Neural cell (in vitro differentiated cells): ENCODE data around the gene FZD7. TPM values are rescaled to one million over a fixed set of nuclear protein-coding genes. Genes with fewer than 3 reads are reported as not detected.

Source experiments
- H2AFZ ChIP-seq: fragments of 200-600, 300-800 bp; sonication (generic), shearing (Covaris generic); 2 replicates; pipeline ENCODE4 v1.6.0; 2014; ENCODE audit warnings: low read depth, mild to moderate bottlenecking, antibody characterized with exemption, low read length, moderate library complexity
- H3F3A ChIP-seq: fragments of 200-600 bp; shearing (Covaris generic); 2 replicates; pipeline ENCODE4 v1.6.1; 2016; ENCODE audit warnings: mild to moderate bottlenecking, moderate library complexity, mixed read lengths, antibody characterized with exemption, low read length; ENCODE audit not compliant: insufficient read depth, poor library complexity, severe bottlenecking
- H3K27ac ChIP-seq: fragments of 200-600, 300-800 bp; sonication (generic), shearing (Covaris generic); 2 replicates; pipeline ENCODE4 v1.5.1; 2014; ENCODE audit warnings: mild to moderate bottlenecking, low read length, moderate library complexity
- H3K27me3 ChIP-seq: fragments of 300-800, 200-600 bp; sonication (generic), shearing (Covaris generic); 2 replicates; pipeline ENCODE4 v1.6.0; 2014; ENCODE audit warnings: mild to moderate bottlenecking, low read depth, low read length, moderate library complexity; ENCODE audit not compliant: insufficient read depth
- H3K36me3 ChIP-seq: fragments of 300-800, 200-600 bp; sonication (generic), shearing (Covaris generic); 2 replicates; pipeline ENCODE4 v1.5.1; 2014; ENCODE audit warnings: mild to moderate bottlenecking, antibody characterized with exemption, low read length, moderate library complexity; ENCODE audit not compliant: insufficient read depth
- H3K4me2 ChIP-seq: fragments of 300-800, 200-600 bp; sonication (generic), shearing (Covaris generic); 2 replicates; pipeline ENCODE4 v1.6.0; 2014; ENCODE audit warnings: mild to moderate bottlenecking, low read length
- H3K4me3 ChIP-seq: fragments of 300-800, 200-600 bp; sonication (generic), shearing (Covaris generic); 2 replicates; pipeline ENCODE4 v1.5.1; 2014; ENCODE audit warnings: mild to moderate bottlenecking, low read length, moderate library complexity
- H3K79me2 ChIP-seq: fragments of 200-600 bp; shearing (Covaris generic); replicated peaks from 2 replicates; pipeline ENCODE4 v1.6.0; 2014; ENCODE audit warnings: mild to moderate bottlenecking, low read length, moderate library complexity; ENCODE audit not compliant: insufficient read depth
- H3K9ac ChIP-seq: fragments of 300-800, 200-600 bp; sonication (generic), shearing (Covaris generic); 2 replicates; pipeline ENCODE4 v1.6.1; 2016; ENCODE audit warnings: mild to moderate bottlenecking, low read length, mixed read lengths
- H3K9me2 ChIP-seq: fragments of 200-600 bp; shearing (Covaris generic); 2 replicates; pipeline ENCODE4 v1.6.1; 2016; ENCODE audit warnings: mild to moderate bottlenecking, low read length, mixed read lengths; ENCODE audit not compliant: insufficient read depth
- H3K9me3 ChIP-seq: fragments of 200-600, 300-800 bp; sonication (generic), shearing (Covaris generic); 2 replicates; pipeline ENCODE4 v1.6.1; 2016; ENCODE audit warnings: mild to moderate bottlenecking, mixed run types, low read length, moderate library complexity, mixed read lengths
- H4K20me1 ChIP-seq: fragments of 200-600 bp; shearing (Covaris generic); 2 replicates; pipeline ENCODE4 v1.6.1; 2016; ENCODE audit warnings: mild to moderate bottlenecking, mixed run types; ENCODE audit not compliant: insufficient read depth
- EP300 ChIP-seq: fragments of 450-650 bp; conservative IDR thresholded peaks from 2 replicates; pipeline ENCODE4 v1.6.1; 2014; ENCODE audit warnings: antibody characterized with exemption, mild to moderate bottlenecking, moderate library complexity; ENCODE audit not compliant: poor library complexity, severe bottlenecking
- EZH2 ChIP-seq: fragments of 200-600, 300-800 bp; shearing (Covaris generic), sonication (generic); IDR thresholded peaks from 2 replicates; pipeline ENCODE4 v1.6.1; 2014; ENCODE audit warnings: antibody characterized with exemption, low read length, borderline replicate concordance, mild to moderate bottlenecking; ENCODE audit not compliant: insufficient read depth, poor library complexity, severe bottlenecking
- MXI1 ChIP-seq: fragments of 450-650 bp; conservative IDR thresholded peaks from 2 replicates; pipeline ENCODE4 v1.6.1; 2014; ENCODE audit warnings: antibody characterized with exemption, mild to moderate bottlenecking; ENCODE audit not compliant: poor library complexity, severe bottlenecking
- POLR2AphosphoS5 ChIP-seq: IDR thresholded peaks from 2 replicates; pipeline ENCODE4 v1.6.1; 2012
- RAD21 ChIP-seq: fragments of 450-650 bp; conservative IDR thresholded peaks from 2 replicates; pipeline ENCODE4 v1.6.1; 2014; ENCODE audit warnings: antibody characterized with exemption, mild to moderate bottlenecking, moderate library complexity
- SMC3 ChIP-seq: fragments of 450-650 bp; conservative IDR thresholded peaks from 2 replicates; pipeline ENCODE4 v1.6.1; 2014; ENCODE audit warnings: antibody characterized with exemption, mild to moderate bottlenecking, moderate library complexity; ENCODE audit not compliant: poor library complexity
- TAF1 ChIP-seq: IDR thresholded peaks from 2 replicates; pipeline ENCODE4 v1.6.1; 2012; ENCODE audit warnings: low read depth
- polyA plus RNA-seq: library from polyadenylated mRNA; depleted of rRNA; stranded (reverse); fragments of >200 nt; gene quantifications from 2 replicates; pipeline ENCODE4 v1.2.3, GENCODE V29; 2014
- TF ChIP-seq, protein P1 (sequence below): fragments of 450-650 bp; IDR thresholded peaks from 2 replicates; pipeline ENCODE4 v1.5.1; 2014; ENCODE audit warnings: antibody characterized with exemption, mild to moderate bottlenecking, moderate library complexity; ENCODE audit not compliant: poor library complexity, severe bottlenecking
- TF ChIP-seq, protein P2 (sequence below): IDR thresholded peaks from 2 replicates; pipeline ENCODE4 v1.6.1; 2012; ENCODE audit warnings: borderline replicate concordance

The FZD7 gene
- polyA plus RNA-seq, 1 donor from 2014 or later: 1.8 TPM

- H3K4me3 ChIP-seq: no peak overlapping the region
- H3K36me3 ChIP-seq: no peaks in the 10 kb centered on the region
- peak overlapping the region; percentile 83 for H3K27ac ChIP-seq
- no peak overlapping the region for H2AFZ ChIP-seq
- H3F3A ChIP-seq: peaks cover 7% of the 10 kb centered on the region
- no peaks in the 10 kb centered on the region for H3K27me3 ChIP-seq
- H3K9me3 ChIP-seq: no peaks in the 10 kb centered on the region
- no peak overlapping the region for H3K9ac ChIP-seq
- no peaks in the 10 kb centered on the region for H3K79me2 ChIP-seq
- no peak overlapping the region for H3K4me2 ChIP-seq
- H3K9me2 ChIP-seq: no peaks in the 10 kb centered on the region
- H4K20me1 ChIP-seq: no peaks in the 10 kb centered on the region
- no peak for TF ChIP-seq EZH2
- no peak for TF ChIP-seq EP300
- no peak for TF ChIP-seq MXI1
- no peak for TF ChIP-seq SMC3
- TF ChIP-seq RAD21: no peak
- no peak for TF ChIP-seq TAF1
- no peak for TF ChIP-seq POLR2AphosphoS5
- TF ChIP-seq, protein P1, sequence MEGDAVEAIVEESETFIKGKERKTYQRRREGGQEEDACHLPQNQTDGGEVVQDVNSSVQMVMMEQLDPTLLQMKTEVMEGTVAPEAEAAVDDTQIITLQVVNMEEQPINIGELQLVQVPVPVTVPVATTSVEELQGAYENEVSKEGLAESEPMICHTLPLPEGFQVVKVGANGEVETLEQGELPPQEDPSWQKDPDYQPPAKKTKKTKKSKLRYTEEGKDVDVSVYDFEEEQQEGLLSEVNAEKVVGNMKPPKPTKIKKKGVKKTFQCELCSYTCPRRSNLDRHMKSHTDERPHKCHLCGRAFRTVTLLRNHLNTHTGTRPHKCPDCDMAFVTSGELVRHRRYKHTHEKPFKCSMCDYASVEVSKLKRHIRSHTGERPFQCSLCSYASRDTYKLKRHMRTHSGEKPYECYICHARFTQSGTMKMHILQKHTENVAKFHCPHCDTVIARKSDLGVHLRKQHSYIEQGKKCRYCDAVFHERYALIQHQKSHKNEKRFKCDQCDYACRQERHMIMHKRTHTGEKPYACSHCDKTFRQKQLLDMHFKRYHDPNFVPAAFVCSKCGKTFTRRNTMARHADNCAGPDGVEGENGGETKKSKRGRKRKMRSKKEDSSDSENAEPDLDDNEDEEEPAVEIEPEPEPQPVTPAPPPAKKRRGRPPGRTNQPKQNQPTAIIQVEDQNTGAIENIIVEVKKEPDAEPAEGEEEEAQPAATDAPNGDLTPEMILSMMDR: no peak
- TF ChIP-seq, protein P2, sequence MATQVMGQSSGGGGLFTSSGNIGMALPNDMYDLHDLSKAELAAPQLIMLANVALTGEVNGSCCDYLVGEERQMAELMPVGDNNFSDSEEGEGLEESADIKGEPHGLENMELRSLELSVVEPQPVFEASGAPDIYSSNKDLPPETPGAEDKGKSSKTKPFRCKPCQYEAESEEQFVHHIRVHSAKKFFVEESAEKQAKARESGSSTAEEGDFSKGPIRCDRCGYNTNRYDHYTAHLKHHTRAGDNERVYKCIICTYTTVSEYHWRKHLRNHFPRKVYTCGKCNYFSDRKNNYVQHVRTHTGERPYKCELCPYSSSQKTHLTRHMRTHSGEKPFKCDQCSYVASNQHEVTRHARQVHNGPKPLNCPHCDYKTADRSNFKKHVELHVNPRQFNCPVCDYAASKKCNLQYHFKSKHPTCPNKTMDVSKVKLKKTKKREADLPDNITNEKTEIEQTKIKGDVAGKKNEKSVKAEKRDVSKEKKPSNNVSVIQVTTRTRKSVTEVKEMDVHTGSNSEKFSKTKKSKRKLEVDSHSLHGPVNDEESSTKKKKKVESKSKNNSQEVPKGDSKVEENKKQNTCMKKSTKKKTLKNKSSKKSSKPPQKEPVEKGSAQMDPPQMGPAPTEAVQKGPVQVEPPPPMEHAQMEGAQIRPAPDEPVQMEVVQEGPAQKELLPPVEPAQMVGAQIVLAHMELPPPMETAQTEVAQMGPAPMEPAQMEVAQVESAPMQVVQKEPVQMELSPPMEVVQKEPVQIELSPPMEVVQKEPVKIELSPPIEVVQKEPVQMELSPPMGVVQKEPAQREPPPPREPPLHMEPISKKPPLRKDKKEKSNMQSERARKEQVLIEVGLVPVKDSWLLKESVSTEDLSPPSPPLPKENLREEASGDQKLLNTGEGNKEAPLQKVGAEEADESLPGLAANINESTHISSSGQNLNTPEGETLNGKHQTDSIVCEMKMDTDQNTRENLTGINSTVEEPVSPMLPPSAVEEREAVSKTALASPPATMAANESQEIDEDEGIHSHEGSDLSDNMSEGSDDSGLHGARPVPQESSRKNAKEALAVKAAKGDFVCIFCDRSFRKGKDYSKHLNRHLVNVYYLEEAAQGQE: no peak
Observed at GRCh38 chr2:202046572-202046971, 12.9 kb downstream of the FZD7 start.

DNA sequence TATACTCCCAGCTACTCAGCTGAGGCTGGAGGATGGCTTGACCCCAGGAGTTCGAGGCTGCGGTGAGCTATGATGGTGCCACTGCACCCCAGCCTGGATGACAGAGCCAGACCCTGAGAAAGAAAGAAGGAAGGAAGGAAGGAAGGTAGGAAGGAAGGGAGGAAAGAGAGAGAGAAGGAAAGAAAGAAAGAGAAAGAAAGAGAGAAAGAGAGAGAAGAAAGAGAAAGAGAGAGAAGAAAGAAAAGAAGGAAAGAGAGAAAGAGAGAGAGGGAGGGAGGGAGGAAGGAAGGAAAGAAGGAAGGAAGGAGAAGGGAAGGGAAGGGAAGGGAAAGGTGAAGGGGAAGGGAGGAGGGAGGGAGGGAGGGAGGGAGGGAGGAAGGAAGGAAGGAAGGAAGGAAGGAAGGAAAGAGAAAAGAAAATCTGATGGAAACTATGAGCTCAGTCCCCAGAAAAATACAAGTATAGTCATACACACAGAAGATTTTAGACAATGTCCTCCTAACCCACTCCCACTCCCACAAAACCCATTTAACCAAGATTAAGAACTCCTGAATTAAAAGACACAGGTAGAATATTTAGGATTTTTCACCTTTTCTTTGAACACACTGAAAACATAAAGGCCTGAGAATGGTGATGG lies 15.6 kb downstream of the FZD7 start:
- TF ChIP-seq, protein P1: no peak
- H4K20me1 ChIP-seq: no peaks in the 10 kb centered on the region

More for the DNA sequence above, 15.6 kb downstream of the FZD7 start:
- H3K36me3 ChIP-seq: no peaks in the 10 kb centered on the region
- no peaks in the 10 kb centered on the region for H3K9me2 ChIP-seq
- H3K9ac ChIP-seq: no peak overlapping the region
- no peak overlapping the region for H3K4me3 ChIP-seq
- no peaks in the 10 kb centered on the region for H3K9me3 ChIP-seq
- H3K4me2 ChIP-seq: no peak overlapping the region
- H2AFZ ChIP-seq: no peak overlapping the region
- H3F3A ChIP-seq: peaks cover 7% of the 10 kb centered on the region
- H3K79me2 ChIP-seq: no peaks in the 10 kb centered on the region
- H3K27me3 ChIP-seq: no peaks in the 10 kb centered on the region
- no peak overlapping the region for H3K27ac ChIP-seq
